Measurements from ENCODE around the gene AKAP13. TPM values are rescaled to one million over a fixed set of nuclear protein-coding genes. Genes with fewer than 3 reads are reported as not detected.
A peak's percentile ranks its signal among the peaks of the same experiment; 100 is the strongest.
"Not testable (repeated sequence)": the region's sequence is repeated elsewhere in the genome, so short reads cannot be mapped to it uniquely, and the experiment has no call there.

The AKAP13 gene
- total RNA-seq, 1 experiment from 2014 or later, result 54.5 TPM

DNA sequence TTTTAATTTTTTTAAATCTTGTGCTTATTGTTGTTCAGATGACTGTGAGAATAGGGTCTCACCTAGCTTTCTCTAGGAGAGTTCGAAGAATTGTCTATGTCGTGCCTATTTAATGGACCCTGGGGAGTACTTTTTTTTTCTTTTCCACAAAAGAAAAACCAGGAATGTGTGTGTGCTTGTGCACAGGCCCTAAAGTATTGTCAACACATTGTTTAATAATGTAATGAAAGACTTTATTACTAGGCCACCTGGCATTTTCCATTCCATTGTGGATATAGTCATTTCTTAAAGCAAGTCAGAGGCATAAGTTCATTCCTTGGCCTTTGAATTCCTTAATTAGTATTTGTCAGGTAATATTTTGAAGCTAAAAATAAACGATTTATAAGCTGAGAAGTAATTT is 278.4 kb downstream of the AKAP13 start:
- H3K9me3 ChIP-seq (ENCODE audit: low read depth, low read length, poor library complexity, severe bottlenecking), result no peaks in the 10 kb centered on the region
- intact Hi-C loops (cut with micrococcal nuclease; ENCODE audit: unreplicated experiment), result no loop called here
- no peak overlapping the region for H3K4me3 ChIP-seq (ENCODE audit: low read depth, low read length, poor library complexity, severe bottlenecking)
- H3K27ac ChIP-seq (ENCODE audit: low read depth, low read length, poor library complexity, severe bottlenecking), result no peak overlapping the region
- ChIA-PET POLR2A (ENCODE audit: low non-redundant PET) (no interaction called here), CTCF (no interaction called here)
- DNase-seq (ENCODE audit: low spot score), result no peak
- TF ChIP-seq EZH2 (IDR thresholded peaks at IDR 0.05; ENCODE audit: borderline replicate concordance, low read depth, low read length, poor library complexity, severe bottlenecking), result no peak
- no peak for TF ChIP-seq CTCF (conservative IDR thresholded peaks at IDR 0.05; ENCODE audit: low read depth, low read length)
- H3K36me3 ChIP-seq (ENCODE audit: insufficient read depth, low read length, poor library complexity, severe bottlenecking), result no peaks in the 10 kb centered on the region
- H3K27me3 ChIP-seq (replicated peaks; ENCODE audit: insufficient read depth, low read depth, low read length, poor library complexity), result no peaks in the 10 kb centered on the region
- no TSS peak for BruUV-seq (replicated peaks)
- no peaks in the 10 kb centered on the region for H3K4me1 ChIP-seq (ENCODE audit: insufficient read depth, low read length, poor library complexity, severe bottlenecking)

- intact Hi-C loops (cut with micrococcal nuclease; ENCODE audit: unreplicated experiment), result no loop called here
- no peak overlapping the region for H3K27ac ChIP-seq (ENCODE audit: low read depth, low read length, poor library complexity, severe bottlenecking)
- H3K27me3 ChIP-seq (replicated peaks; ENCODE audit: insufficient read depth, low read depth, low read length, poor library complexity), result no peaks in the 10 kb centered on the region
- ChIA-PET POLR2A (ENCODE audit: low non-redundant PET) (no interaction called here), CTCF (no interaction called here)
- no peak overlapping the region for H3K4me3 ChIP-seq (ENCODE audit: low read depth, low read length, poor library complexity, severe bottlenecking)
- no peak for DNase-seq (ENCODE audit: low spot score)
- no TSS peak for BruUV-seq (replicated peaks)
- no peaks in the 10 kb centered on the region for H3K9me3 ChIP-seq (ENCODE audit: low read depth, low read length, poor library complexity, severe bottlenecking)
- no peak for TF ChIP-seq CTCF (conservative IDR thresholded peaks at IDR 0.05; ENCODE audit: low read depth, low read length)
- TF ChIP-seq EZH2 (IDR thresholded peaks at IDR 0.05; ENCODE audit: borderline replicate concordance, low read depth, low read length, poor library complexity, severe bottlenecking), result no peak
- H3K4me1 ChIP-seq (ENCODE audit: insufficient read depth, low read length, poor library complexity, severe bottlenecking), result no peaks in the 10 kb centered on the region
- peaks cover 5% of the 10 kb centered on the region for H3K36me3 ChIP-seq (ENCODE audit: insufficient read depth, low read length, poor library complexity, severe bottlenecking)
These were observed 281.5 kb downstream of the AKAP13 start for GRCh38 chr15:85661859-85662258.

DNA sequence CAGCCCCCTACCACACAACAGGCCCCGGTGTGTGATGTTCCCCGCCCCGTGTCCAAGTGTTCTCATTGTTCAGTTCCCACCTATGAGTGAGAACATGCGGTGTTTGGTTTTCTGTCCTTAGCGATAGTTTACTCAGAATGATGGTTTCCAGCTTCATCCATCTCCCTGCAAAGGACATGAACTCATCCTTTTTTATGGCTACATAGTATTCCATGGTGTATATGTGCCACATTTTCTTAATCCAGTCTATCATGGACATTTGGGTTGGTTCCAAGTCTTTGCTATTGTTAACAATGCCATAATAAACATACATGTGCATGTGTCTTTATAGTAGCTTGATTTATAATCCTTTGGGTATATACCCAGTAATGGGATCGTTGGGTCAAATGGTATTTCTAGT is 285.3 kb downstream of the AKAP13 start:
- H3K27me3 ChIP-seq (replicated peaks; ENCODE audit: insufficient read depth, low read depth, low read length, poor library complexity); POLR2A ChIA-PET (ENCODE audit: low non-redundant PET); H3K4me3 ChIP-seq (ENCODE audit: low read depth, low read length, poor library complexity, severe bottlenecking); H3K27ac ChIP-seq (ENCODE audit: low read depth, low read length, poor library complexity, severe bottlenecking); CTCF ChIA-PET; DNase-seq (ENCODE audit: low spot score); H3K36me3 ChIP-seq (ENCODE audit: insufficient read depth, low read length, poor library complexity, severe bottlenecking); H3K9me3 ChIP-seq (ENCODE audit: low read depth, low read length, poor library complexity, severe bottlenecking); BruUV-seq (replicated peaks); intact Hi-C loops (cut with micrococcal nuclease; ENCODE audit: unreplicated experiment): not testable (repeated sequence)
- peaks cover 11% of the 10 kb centered on the region for H3K4me1 ChIP-seq (ENCODE audit: insufficient read depth, low read length, poor library complexity, severe bottlenecking)

DNA sequence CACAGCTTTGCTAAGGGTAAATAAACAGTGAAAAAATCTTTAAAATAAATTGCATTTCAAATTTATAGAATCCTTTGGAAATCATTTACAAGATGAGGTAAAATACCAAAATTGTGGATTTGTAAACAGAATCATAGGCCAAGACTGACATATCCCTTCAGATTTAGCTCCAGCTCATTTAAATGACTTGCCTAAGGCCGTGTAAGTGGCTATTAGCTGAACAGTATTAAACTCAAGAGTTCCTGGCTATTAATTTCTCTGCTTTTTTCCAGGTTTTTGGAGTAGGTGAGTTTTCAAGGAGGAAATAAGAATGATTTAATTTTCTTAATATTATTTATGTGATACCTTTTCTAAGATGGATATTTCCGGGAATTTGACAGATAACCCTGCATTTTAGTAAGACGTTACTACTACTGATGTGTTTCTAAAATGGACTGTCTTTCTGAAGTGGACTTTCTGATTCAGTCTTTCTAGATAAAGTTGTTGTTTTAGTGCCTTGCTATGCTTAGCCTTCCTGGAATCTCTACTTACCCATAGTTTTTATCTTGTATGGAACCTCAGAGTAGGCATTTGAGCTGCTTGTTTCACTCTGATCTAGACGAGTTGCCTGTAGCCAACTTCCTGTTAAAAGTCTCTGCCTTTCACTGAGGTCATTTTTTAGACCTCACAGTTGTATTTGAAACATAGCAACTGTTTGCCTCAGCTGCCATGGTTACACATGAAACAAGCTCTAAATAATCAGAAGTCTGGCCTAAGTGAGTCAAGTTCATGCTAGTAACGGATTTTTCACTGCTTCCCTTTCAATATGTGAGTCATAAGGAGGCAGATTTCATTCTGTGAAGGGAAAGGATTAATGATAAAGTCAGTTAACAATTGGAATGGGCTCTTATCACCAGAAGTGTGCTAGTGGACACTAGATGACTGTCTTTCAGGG is 287.4 kb downstream of the AKAP13 start:
- intact Hi-C loops (cut with micrococcal nuclease; ENCODE audit: unreplicated experiment), result no loop called here
- H3K36me3 ChIP-seq (ENCODE audit: insufficient read depth, low read length, poor library complexity, severe bottlenecking), result peaks cover 5% of the 10 kb centered on the region
- peaks cover 11% of the 10 kb centered on the region for H3K4me1 ChIP-seq (ENCODE audit: insufficient read depth, low read length, poor library complexity, severe bottlenecking)
- no peaks in the 10 kb centered on the region for H3K27me3 ChIP-seq (replicated peaks; ENCODE audit: insufficient read depth, low read depth, low read length, poor library complexity)
- DNase-seq (ENCODE audit: low spot score), result peak; percentile 71
- POLR2A ChIA-PET (ENCODE audit: low non-redundant PET), result no interaction called here
- TF ChIP-seq EZH2 (IDR thresholded peaks at IDR 0.05; ENCODE audit: borderline replicate concordance, low read depth, low read length, poor library complexity, severe bottlenecking) (no peak), CTCF (conservative IDR thresholded peaks at IDR 0.05; ENCODE audit: low read depth, low read length) (no peak)
- H3K4me3 ChIP-seq (ENCODE audit: low read depth, low read length, poor library complexity, severe bottlenecking), result no peak overlapping the region
- CTCF ChIA-PET, result no interaction called here
- no peaks in the 10 kb centered on the region for H3K9me3 ChIP-seq (ENCODE audit: low read depth, low read length, poor library complexity, severe bottlenecking)
- peak overlapping the region; percentile 10 for H3K27ac ChIP-seq (ENCODE audit: low read depth, low read length, poor library complexity, severe bottlenecking)
- no TSS peak for BruUV-seq (replicated peaks)

Data from A673 (cell line).